ENCODE data around the gene MYOZ2.
"Not testable (repeated sequence)": the region's sequence is repeated elsewhere in the genome, so short reads cannot be mapped to it uniquely, and the experiment has no call there.

Gene MYOZ2

GRCh38 chr4:119125931-119126330 is 9.7 kb upstream of the MYOZ2 start:
- in situ Hi-C loops (cut with MboI; ENCODE audit: low sequenced_read_pairs), result no loop called here

GRCh38 chr4:119128148-119128547 is 7.5 kb upstream of the MYOZ2 start:
- in situ Hi-C loops (cut with MboI; ENCODE audit: low sequenced_read_pairs), result no loop called here

GRCh38 chr4:119130365-119131065 is 5.1 kb upstream of the MYOZ2 start:
- in situ Hi-C loops (cut with MboI; ENCODE audit: low sequenced_read_pairs), result no loop called here

- in situ Hi-C loops (cut with MboI; ENCODE audit: low sequenced_read_pairs), result no loop called here
These were observed 4.5 kb upstream of the MYOZ2 start for GRCh38 chr4:119131164-119131563.

- in situ Hi-C loops (cut with MboI; ENCODE audit: low sequenced_read_pairs), result no loop called here
These were observed 3.3 kb upstream of the MYOZ2 start for GRCh38 chr4:119132306-119132705.

DNA sequence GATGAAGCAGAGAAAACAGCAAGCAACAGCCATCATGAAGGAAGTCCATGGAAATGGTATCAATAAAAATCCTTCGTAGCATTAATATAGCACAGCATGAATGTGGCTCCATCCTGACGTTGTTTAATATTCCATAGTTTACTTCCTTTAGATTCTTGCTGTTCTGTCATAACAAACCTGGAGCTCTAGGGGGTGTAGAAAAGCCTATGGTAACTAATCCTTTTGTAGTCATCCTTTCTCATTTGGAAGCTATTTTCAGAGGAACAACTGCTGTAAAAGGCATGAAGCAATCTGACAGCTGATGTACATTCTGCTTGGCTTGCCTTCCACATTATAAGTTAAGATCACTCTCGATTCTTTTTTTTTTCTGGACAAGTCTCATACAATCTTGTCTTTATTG is 914 bp downstream of the MYOZ2 start:
- in situ Hi-C loops (cut with MboI; ENCODE audit: low sequenced_read_pairs), result no loop called here

DNA sequence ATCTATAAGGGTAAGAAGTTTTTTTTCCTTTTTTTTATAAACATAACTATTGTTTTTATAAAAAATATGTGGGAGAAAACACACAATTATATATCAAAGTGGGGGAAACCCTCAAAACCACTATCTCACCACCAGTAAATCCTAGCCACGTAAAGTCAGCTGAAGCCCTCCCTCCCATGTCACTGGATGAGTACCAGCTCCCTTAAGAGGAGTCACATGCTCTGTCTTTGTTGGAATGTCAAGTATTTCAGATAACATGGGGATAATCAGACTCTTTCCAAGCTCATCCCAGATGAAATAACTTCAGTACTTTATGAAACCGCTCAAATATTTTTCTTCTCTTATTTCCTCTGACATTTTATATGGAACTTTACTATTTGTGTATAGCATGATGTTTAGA is 2.4 kb downstream of the MYOZ2 start:
- in situ Hi-C loops (cut with MboI; ENCODE audit: low sequenced_read_pairs), result no loop called here

GRCh38 chr4:119139311-119139710 is 3.7 kb downstream of the MYOZ2 start:
- in situ Hi-C loops (cut with MboI; ENCODE audit: low sequenced_read_pairs), result no loop called here

- in situ Hi-C loops (cut with MboI; ENCODE audit: low sequenced_read_pairs), result no loop called here
These were observed 4.2 kb downstream of the MYOZ2 start for GRCh38 chr4:119139822-119140252.

DNA sequence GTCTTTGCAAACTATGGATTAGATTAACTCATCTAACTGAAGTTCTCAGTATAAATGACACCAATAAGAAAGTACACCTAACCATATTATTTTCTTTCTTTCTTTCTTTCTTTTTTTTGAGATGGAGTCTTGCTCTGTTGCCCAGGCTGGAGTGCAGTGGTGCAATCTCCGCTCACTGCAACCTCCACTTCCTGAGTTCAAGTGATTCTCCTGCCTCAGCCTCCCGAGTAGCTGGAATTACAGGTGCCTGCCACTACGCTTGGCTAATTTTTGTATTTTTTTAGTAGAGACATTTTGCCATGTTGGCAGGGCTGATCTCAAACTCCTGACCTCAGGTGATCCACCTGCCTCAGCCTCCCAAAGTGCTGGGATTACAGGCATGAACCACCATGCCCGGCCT is 5.7 kb downstream of the MYOZ2 start:
- in situ Hi-C loops (cut with MboI; ENCODE audit: low sequenced_read_pairs), result not testable (repeated sequence)

GRCh38 chr4:119142833-119143232 is 7.2 kb downstream of the MYOZ2 start:
- in situ Hi-C loops (cut with MboI; ENCODE audit: low sequenced_read_pairs), result no loop called here

GRCh38 chr4:119143341-119143740 is 7.7 kb downstream of the MYOZ2 start:
- in situ Hi-C loops (cut with MboI; ENCODE audit: low sequenced_read_pairs), result not testable (repeated sequence)

GRCh38 chr4:119149110-119149509 is 13.5 kb downstream of the MYOZ2 start:
- in situ Hi-C loops (cut with MboI; ENCODE audit: low sequenced_read_pairs), result no loop called here

DNA sequence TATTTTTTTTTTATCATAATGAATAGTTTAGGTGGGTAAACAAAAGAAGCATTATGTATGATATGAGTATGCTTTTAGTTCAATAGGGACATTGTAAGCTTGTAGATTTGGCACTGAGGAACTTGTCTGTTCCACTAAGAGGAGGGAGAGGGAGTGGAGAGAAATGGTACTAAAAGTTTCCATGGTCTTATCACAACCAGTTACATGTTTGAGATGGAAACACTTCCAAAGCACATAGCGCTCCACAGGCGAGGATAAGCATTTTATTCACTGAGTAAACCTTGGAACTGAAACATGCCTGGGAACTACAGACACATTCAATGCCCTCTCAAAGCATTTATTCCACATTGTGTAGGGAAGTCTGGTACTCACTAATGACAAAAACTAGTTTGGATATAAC is 15.5 kb downstream of the MYOZ2 start:
- in situ Hi-C loops (cut with MboI; ENCODE audit: low sequenced_read_pairs), result no loop called here

GRCh38 chr4:119152741-119153140 is 17.1 kb downstream of the MYOZ2 start:
- in situ Hi-C loops (cut with MboI; ENCODE audit: low sequenced_read_pairs), result no loop called here

DNA sequence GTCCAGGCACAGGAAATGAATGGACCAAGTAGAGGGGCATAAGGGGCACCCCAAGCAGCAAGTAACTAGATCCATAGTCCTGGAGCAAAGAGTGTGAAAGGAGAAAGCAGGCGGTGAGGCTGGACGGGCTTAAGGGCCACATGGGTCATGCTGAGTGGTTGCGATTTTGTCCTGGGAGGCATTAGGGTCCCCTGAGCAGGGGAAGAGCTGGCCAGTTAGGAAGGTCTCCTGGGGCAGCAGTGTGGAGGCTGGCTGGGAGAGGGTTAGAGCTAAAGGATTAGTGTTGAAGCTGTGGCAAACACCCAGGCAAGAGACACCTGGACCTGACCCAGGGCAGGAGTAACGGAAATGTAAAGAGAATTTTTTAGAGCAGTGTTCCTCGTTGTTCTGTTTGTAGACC is 26.5 kb downstream of the MYOZ2 start:
- in situ Hi-C loops (cut with MboI; ENCODE audit: low sequenced_read_pairs), result no loop called here

DNA sequence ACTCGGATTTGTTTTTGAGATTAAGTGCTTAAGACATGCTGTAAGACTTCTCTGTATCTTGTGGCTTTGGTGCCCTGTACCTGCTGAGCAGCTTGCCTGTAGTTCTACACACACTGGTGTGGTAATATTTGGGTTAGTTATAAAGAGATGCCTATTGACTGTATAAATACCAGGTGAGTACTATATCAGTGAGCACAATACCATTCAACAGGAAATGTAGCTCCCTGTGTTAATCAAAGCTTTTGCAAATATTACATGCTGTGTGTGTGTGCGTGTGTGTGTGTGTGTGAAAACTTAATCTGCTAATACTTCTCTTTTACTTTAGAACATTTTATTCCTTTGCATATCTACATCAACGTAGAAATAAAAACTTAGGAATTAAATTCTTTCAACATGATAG is 30.1 kb downstream of the MYOZ2 start:
- in situ Hi-C loops (cut with MboI; ENCODE audit: low sequenced_read_pairs), result no loop called here

- in situ Hi-C loops (cut with MboI; ENCODE audit: low sequenced_read_pairs), result no loop called here
These were observed 34.6 kb downstream of the MYOZ2 start for GRCh38 chr4:119170195-119170594.

GRCh38 chr4:119172223-119172622 is 36.6 kb downstream of the MYOZ2 start:
- in situ Hi-C loops (cut with MboI; ENCODE audit: low sequenced_read_pairs), result no loop called here

DNA sequence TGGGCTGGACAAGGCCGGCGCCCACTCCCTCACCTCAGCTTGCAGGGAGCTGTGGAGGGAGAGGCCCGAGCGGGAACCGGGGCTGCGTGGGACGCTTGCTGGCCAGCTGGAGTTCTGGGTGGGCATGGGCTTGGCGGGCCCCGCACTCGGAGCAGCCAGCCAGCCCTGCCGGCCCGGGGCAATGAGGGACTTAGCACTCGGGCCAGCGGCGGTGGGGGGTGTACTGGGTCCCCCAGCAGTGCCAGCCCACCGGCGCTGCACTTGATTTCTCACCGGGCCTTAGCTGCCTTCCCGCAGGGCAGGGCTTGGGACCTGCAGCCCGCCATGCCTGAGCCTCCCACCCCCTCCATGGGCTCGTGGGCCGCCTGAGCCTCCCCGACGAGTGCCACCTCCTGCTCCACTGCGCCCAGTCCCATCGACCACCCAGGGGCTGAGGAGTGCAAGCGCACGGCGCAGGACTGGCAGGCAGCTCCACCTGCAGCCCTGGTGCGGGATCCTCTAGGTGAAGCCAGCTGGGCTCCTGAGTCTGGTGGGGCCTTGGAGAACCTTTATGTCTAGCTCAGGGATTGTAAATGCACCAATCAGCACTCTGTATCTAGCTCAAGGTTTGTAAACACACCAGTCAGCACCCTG is 38.2 kb downstream of the MYOZ2 start:
- in situ Hi-C loops (cut with MboI; ENCODE audit: low sequenced_read_pairs), result not testable (repeated sequence)

- in situ Hi-C loops (cut with MboI; ENCODE audit: low sequenced_read_pairs), result no loop called here
These were observed 43.4 kb downstream of the MYOZ2 start for GRCh38 chr4:119179011-119179410.

GRCh38 chr4:119184128-119184527 is 48.5 kb downstream of the MYOZ2 start:
- in situ Hi-C loops (cut with MboI; ENCODE audit: low sequenced_read_pairs), result no loop called here

DNA sequence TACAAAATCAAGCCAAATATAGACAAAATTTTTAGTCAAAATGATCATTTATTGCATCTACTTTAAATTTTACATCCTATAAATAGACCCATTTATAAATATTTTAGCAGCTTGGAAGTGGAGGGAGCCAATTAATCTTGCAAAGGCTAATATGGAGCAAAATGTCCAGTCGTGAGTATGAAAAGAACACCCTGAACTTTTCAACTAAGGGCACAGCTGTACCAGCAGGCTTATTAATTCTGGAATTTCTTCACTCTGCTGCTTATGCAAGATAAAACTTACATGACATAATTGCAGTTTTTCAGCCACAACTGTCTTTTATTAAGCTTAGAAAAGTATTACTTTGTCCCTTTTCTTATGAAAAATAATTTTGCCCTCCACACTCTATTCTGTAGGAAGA is 54.0 kb downstream of the MYOZ2 start:
- in situ Hi-C loops (cut with MboI; ENCODE audit: low sequenced_read_pairs), result no loop called here
